ENCODE measurements around the gene CELSR1. TPM values are rescaled to one million over a fixed set of nuclear protein-coding genes. Genes with fewer than 3 reads are reported as not detected.

Gene CELSR1
- total and polyA plus RNA-seq, 8 donors, result 24.6 to 59.8 (median 33.3) TPM

- intact Hi-C loops (cut with DNase I), result no loop called here
- no peak overlapping the region for H3K27ac ChIP-seq
- DNase-seq (peak in 1 of 4 donors; percentile 63), ATAC-seq (no peak)
- H3K9me3 ChIP-seq, result no peaks in the 10 kb centered on the region
- no peak overlapping the region for H3K4me3 ChIP-seq
- peaks cover 0 to 51% of the 10 kb centered on the region in 2 donors for H3K27me3 ChIP-seq
- H3K4me1 ChIP-seq, result peaks cover 6 to 9% of the 10 kb centered on the region in 2 donors
- H3K36me3 ChIP-seq, result no peaks in the 10 kb centered on the region
- TF ChIP-seq CTCF (IDR thresholded peaks at IDR 0.05), result no peak
Measured at GRCh38 chr22:46453829-46454503, 83.5 kb downstream of the CELSR1 start.

- H3K27ac ChIP-seq, result no peak overlapping the region
- ATAC-seq, result peak; percentile 49
Measured at GRCh38 chr22:46453006-46453828, 84.2 kb downstream of the CELSR1 start.

GRCh38 chr22:46452195-46453005 is 85.0 kb downstream of the CELSR1 start:
- H3K4me1 ChIP-seq, result peaks cover 6 to 9% of the 10 kb centered on the region in 2 donors
- intact Hi-C loops (cut with DNase I), result no loop called here
- no peak overlapping the region for H3K27ac ChIP-seq
- DNase-seq (peak in 1 of 4 donors; percentile 54), ATAC-seq (peak; percentile 25)
- TF ChIP-seq CTCF (IDR thresholded peaks at IDR 0.05), result no peak
- no peaks in the 10 kb centered on the region for H3K36me3 ChIP-seq
- H3K27me3 ChIP-seq, result peaks cover 0 to 47% of the 10 kb centered on the region in 2 donors
- H3K4me3 ChIP-seq, result no peak overlapping the region
- H3K9me3 ChIP-seq, result no peaks in the 10 kb centered on the region

More at GRCh38 chr22:46453006-46453828, 84.2 kb downstream of the CELSR1 start:
- intact Hi-C loops (cut with DNase I), result no loop called here
- Histone ChIP-seq H3K36me3 (no peaks in the 10 kb centered on the region), H3K4me3 (no peak overlapping the region), H3K4me1 (peaks cover 6 to 9% of the 10 kb centered on the region in 2 donors), H3K9me3 (no peaks in the 10 kb centered on the region), H3K27me3 (peaks cover 0 to 51% of the 10 kb centered on the region in 2 donors)
- DNase-seq, result peak in 1 of 4 donors; percentile 73
- TF ChIP-seq CTCF (IDR thresholded peaks at IDR 0.05), result no peak

- Histone ChIP-seq H3K9me3 (no peaks in the 10 kb centered on the region), H3K27me3 (peaks cover 0 to 41% of the 10 kb centered on the region in 2 donors), H3K27ac (no peak overlapping the region), H3K4me3 (no peak overlapping the region), H3K4me1 (peaks cover 8 to 11% of the 10 kb centered on the region in 2 donors), H3K36me3 (no peaks in the 10 kb centered on the region)
- TF ChIP-seq CTCF (IDR thresholded peaks at IDR 0.05), result no peak
- ATAC-seq (no peak), DNase-seq (peak in 1 of 4 donors; percentile 54)
- intact Hi-C loops (cut with DNase I), result no loop called here
Measured at GRCh38 chr22:46451741-46452140, 85.7 kb downstream of the CELSR1 start.

All from left lung (tissue), 10 donors.